ENCODE results near the gene MAGI2.

The MAGI2 gene

DNA sequence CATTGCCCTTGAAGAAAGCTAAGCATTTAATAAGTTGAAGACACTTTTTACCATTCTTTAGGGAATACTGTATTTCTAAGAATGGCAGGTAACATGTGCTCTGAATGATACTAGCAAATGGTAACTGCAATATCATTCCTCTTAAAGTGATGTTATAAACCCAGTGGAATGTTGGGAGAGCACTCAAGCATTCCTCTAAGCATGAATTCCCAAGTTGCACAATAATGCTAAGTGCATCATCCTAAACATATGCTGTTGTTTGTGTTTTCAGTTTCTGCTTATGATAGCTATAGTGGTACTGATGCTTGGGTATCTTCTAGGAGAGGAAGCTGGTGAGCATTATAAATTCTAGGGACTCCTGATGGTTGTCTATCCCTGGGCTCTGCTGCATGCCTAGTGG, 980.9 kb downstream of the MAGI2 start:
- DNase-seq (ENCODE audit: insufficient read length, low spot score) (no peak), FAIRE-seq (no peak)
- TF ChIP-seq, protein P1, sequence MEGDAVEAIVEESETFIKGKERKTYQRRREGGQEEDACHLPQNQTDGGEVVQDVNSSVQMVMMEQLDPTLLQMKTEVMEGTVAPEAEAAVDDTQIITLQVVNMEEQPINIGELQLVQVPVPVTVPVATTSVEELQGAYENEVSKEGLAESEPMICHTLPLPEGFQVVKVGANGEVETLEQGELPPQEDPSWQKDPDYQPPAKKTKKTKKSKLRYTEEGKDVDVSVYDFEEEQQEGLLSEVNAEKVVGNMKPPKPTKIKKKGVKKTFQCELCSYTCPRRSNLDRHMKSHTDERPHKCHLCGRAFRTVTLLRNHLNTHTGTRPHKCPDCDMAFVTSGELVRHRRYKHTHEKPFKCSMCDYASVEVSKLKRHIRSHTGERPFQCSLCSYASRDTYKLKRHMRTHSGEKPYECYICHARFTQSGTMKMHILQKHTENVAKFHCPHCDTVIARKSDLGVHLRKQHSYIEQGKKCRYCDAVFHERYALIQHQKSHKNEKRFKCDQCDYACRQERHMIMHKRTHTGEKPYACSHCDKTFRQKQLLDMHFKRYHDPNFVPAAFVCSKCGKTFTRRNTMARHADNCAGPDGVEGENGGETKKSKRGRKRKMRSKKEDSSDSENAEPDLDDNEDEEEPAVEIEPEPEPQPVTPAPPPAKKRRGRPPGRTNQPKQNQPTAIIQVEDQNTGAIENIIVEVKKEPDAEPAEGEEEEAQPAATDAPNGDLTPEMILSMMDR (IDR thresholded peaks at IDR 0.05; ENCODE audit: insufficient read depth, missing control alignments) = no peak

DNA sequence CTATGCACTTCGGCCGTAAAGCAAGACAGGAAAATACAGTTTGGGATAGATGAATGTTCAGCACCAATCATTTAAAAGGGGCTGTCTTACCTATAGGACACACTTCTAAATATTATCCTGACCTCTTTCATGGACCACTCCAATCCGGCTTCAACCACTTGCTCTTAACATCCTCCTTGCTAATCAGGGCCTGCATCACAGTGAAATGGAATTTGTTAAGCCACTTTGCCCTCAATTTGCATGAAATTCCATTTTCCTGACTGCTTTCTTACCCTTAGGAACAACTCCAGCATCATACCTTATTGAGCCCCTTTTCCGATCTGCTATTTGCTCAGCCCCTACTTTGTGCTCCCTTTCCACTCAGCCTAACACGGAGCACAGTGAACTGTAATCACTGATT, 987.6 kb downstream of the MAGI2 start:
- FAIRE-seq (no peak), DNase-seq (ENCODE audit: insufficient read length, low spot score) (no peak)
- TF ChIP-seq, protein P1 (IDR thresholded peaks at IDR 0.05; ENCODE audit: insufficient read depth, missing control alignments) = no peak

DNA sequence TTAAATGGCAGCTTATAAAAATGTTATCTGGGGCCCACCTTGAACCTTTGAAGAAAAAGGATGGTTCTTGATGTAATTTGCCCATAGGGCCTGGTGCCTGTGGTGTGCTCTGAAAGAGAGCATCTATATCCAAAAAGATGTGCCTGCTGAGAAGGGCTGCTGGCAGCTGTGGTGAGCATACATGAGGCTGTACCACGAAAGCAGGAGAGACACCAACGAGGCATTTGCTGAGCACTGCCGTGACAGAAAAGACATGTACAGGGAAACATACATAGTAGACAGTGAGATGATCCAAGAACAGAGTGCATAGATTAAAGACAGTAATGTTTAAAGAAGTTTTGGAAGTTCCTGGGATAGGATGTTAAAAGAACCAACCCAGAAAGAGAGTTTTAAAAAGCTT, 990.4 kb downstream of the MAGI2 start:
- FAIRE-seq (no peak), DNase-seq (ENCODE audit: insufficient read length, low spot score) (no peak)
- TF ChIP-seq, protein P1 (IDR thresholded peaks at IDR 0.05; ENCODE audit: insufficient read depth, missing control alignments) = no peak

- TF ChIP-seq, protein P1 (IDR thresholded peaks at IDR 0.05; ENCODE audit: insufficient read depth, missing control alignments) = no peak
- DNase-seq (ENCODE audit: insufficient read length, low spot score) (no peak), FAIRE-seq (no peak)
These were observed 1002.8 kb downstream of the MAGI2 start for GRCh38 chr7:78450706-78451105.

DNA sequence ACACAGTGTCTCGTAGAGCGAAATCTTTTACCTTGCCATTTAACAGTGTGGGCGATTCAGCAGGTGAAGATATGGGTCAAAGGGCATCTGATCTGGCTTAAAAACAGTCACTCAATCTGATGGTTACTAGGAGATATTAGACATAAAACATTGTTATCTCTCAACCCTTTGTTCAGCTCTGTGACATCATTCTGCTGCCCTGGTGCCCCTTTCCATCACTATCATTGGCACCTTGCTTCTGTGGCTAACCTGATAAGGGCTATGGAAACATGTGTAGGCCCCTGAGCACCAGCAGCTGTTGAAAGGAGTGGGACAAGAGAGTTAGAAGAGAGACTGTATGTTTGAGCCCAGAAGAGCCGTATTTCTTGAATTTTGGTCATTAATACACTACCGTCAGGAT, 1004.6 kb downstream of the MAGI2 start:
- TF ChIP-seq, protein P1 (IDR thresholded peaks at IDR 0.05; ENCODE audit: insufficient read depth, missing control alignments) = no peak
- DNase-seq (ENCODE audit: insufficient read length, low spot score) (no peak), FAIRE-seq (no peak)

GRCh38 chr7:78444267-78444666, 1009.2 kb downstream of the MAGI2 start:
- DNase-seq (ENCODE audit: insufficient read length, low spot score) = no peak
- FAIRE-seq = no peak
- TF ChIP-seq, protein P1 (IDR thresholded peaks at IDR 0.05; ENCODE audit: insufficient read depth, missing control alignments) = no peak

DNA sequence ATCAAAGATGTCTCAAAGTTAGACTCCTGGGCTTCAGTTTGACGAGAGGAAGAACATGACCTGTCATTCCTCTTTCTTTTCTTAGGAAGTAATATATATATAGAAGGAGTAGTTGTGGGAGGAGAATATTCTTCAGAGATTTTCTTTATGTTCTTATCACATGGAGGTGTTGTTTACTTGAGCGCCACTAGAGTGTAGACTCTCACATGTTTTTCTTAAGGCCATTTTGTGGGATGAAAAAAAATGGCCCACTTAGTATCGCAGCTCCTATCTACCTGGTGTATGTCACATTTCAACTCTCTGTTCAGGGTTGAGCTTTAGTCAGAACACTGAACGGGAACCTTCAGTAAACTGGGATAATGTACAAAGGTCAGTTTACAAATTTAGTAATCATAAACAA, 1009.7 kb downstream of the MAGI2 start:
- DNase-seq (ENCODE audit: insufficient read length, low spot score) (no peak), FAIRE-seq (peak; percentile 69)
- TF ChIP-seq, protein P1 (IDR thresholded peaks at IDR 0.05; ENCODE audit: insufficient read depth, missing control alignments) = no peak

Data from D721Med (cell line).